Urinary bladder (tissue), 4 donors: Measurements from ENCODE around the gene SGTB. TPM values are rescaled to one million over a fixed set of nuclear protein-coding genes. Genes with fewer than 3 reads are reported as not detected.

Experiments used
- DNase-seq: peaks from one replicate; pipeline ENCODE4 v3.0.0-alpha.2; 2015; ENCODE audit errors: extremely low spot score
- H3K27ac ChIP-seq: one replicate; pipeline ENCODE4 v1.5.1; 2013; ENCODE audit warnings: low read depth, mild to moderate bottlenecking, moderate library complexity
- H3K36me3 ChIP-seq: one replicate; pipeline ENCODE4 v1.6.1; 2013; ENCODE audit warnings: mild to moderate bottlenecking, moderate library complexity; ENCODE audit not compliant: insufficient read depth
- H3K4me1 ChIP-seq: one replicate; pipeline ENCODE4 v1.6.1; 2013; ENCODE audit warnings: mild to moderate bottlenecking, moderate library complexity; ENCODE audit not compliant: insufficient read depth
- H3K4me3 ChIP-seq: one replicate; pipeline ENCODE4 v1.5.1; 2013; ENCODE audit warnings: low read depth, low read length
- WGBS: extraction: QIAGEN DNeasy Blood & Tissue Kit; methylation state at CpG from one replicate; pipeline ENCODE4 v1.1.7; 2013; 5-methylcytosine and 5-hydroxymethylcytosine counted together
- polyA plus RNA-seq: library from polyadenylated mRNA; stranded (reverse); fragments of 200-250 nt; gene quantifications from one replicate; pipeline ENCODE4 v1.2.3, GENCODE V29; 2013
- total RNA-seq: library from RNA; depleted of rRNA; stranded (reverse); fragments of >200 nt; gene quantifications from one replicate; pipeline ENCODE4 v1.2.3, GENCODE V29; 2014
- donor health status: healthy with polysubstance abuse.
- donor health status: healthy.

The SGTB gene
- total and polyA plus RNA-seq, 2 donors, result 4.0 to 11.5 TPM

- 6% methylated on average over 28 of the region's 28 CpGs for WGBS
- Histone ChIP-seq H3K4me1 (no peaks in the 10 kb centered on the region), H3K27ac (no peak overlapping the region), H3K4me3 (peak overlapping the region; percentile 98), H3K36me3 (no peaks in the 10 kb centered on the region)
- DNase-seq, result peak; percentile 13
Observed at GRCh38 chr5:65722575-65723403, 880 bp upstream of the SGTB start.

GRCh38 chr5:65721050-65721719 is 724 bp downstream of the SGTB start:
- Histone ChIP-seq H3K4me3 (peak overlapping the region; percentile 98), H3K27ac (no peak overlapping the region), H3K36me3 (peaks cover 2% of the 10 kb centered on the region), H3K4me1 (no peaks in the 10 kb centered on the region)
- DNase-seq, result peak; percentile 21
- 3% methylated on average over 19 of the region's 19 CpGs for WGBS

- no peak for DNase-seq
- Histone ChIP-seq H3K4me3 (no peak overlapping the region), H3K4me1 (no peaks in the 10 kb centered on the region), H3K36me3 (peaks cover 2% of the 10 kb centered on the region), H3K27ac (no peak overlapping the region)
Observed at GRCh38 chr5:65718576-65719310, 3.2 kb downstream of the SGTB start.

- no peak overlapping the region for H3K4me3 ChIP-seq
- no peak for DNase-seq
- WGBS, result 95% methylated on average over 4 of the region's 4 CpGs
- no peaks in the 10 kb centered on the region for H3K36me3 ChIP-seq
- no peak overlapping the region for H3K27ac ChIP-seq
- H3K4me1 ChIP-seq, result no peaks in the 10 kb centered on the region
Observed at GRCh38 chr5:65708145-65708544, 13.8 kb downstream of the SGTB start.

GRCh38 chr5:65707663-65708062 is 14.2 kb downstream of the SGTB start:
- no peak for DNase-seq
- Histone ChIP-seq H3K27ac (no peak overlapping the region), H3K36me3 (no peaks in the 10 kb centered on the region), H3K4me1 (no peaks in the 10 kb centered on the region), H3K4me3 (no peak overlapping the region)
- 93% methylated on average over 4 of the region's 4 CpGs for WGBS

- Histone ChIP-seq H3K36me3 (no peaks in the 10 kb centered on the region), H3K4me1 (no peaks in the 10 kb centered on the region), H3K27ac (no peak overlapping the region), H3K4me3 (no peak overlapping the region)
- no peak for DNase-seq
- 67% methylated on average over 2 of the region's 2 CpGs for WGBS
Observed at GRCh38 chr5:65704621-65705239, 17.2 kb downstream of the SGTB start.

GRCh38 chr5:65702036-65702435 is 19.9 kb downstream of the SGTB start:
- DNase-seq, result no peak
- Histone ChIP-seq H3K4me3 (no peak overlapping the region), H3K36me3 (no peaks in the 10 kb centered on the region), H3K4me1 (no peaks in the 10 kb centered on the region), H3K27ac (no peak overlapping the region)
- over 99% methylated on average over 3 of the region's 3 CpGs for WGBS

- Histone ChIP-seq H3K27ac (no peak overlapping the region), H3K4me1 (no peaks in the 10 kb centered on the region), H3K36me3 (peaks cover 2% of the 10 kb centered on the region), H3K4me3 (no peak overlapping the region)
- DNase-seq, result no peak
- WGBS, result 96% methylated on average over 4 of the region's 4 CpGs
Observed at GRCh38 chr5:65699338-65699737, 22.6 kb downstream of the SGTB start.

GRCh38 chr5:65696892-65697291 is 25.0 kb downstream of the SGTB start:
- H3K27ac ChIP-seq, result no peak overlapping the region
- H3K4me3 ChIP-seq, result no peak overlapping the region
- peaks cover 2% of the 10 kb centered on the region for H3K36me3 ChIP-seq
- no peak for DNase-seq
- H3K4me1 ChIP-seq, result no peaks in the 10 kb centered on the region

- no peaks in the 10 kb centered on the region for H3K4me1 ChIP-seq
- H3K4me3 ChIP-seq, result no peak overlapping the region
- 91% methylated on average over 4 of the region's 4 CpGs for WGBS
- H3K36me3 ChIP-seq, result peaks cover 2% of the 10 kb centered on the region
- no peak for DNase-seq
- no peak overlapping the region for H3K27ac ChIP-seq
Observed at GRCh38 chr5:65695896-65696295, 26.0 kb downstream of the SGTB start.

- DNase-seq, result no peak
Observed at GRCh38 chr5:65695162-65695755, 26.6 kb downstream of the SGTB start.

GRCh38 chr5:65693121-65693520 is 28.8 kb downstream of the SGTB start:
- H3K4me3 ChIP-seq, result no peak overlapping the region
- peaks cover 2% of the 10 kb centered on the region for H3K36me3 ChIP-seq
- H3K4me1 ChIP-seq, result no peaks in the 10 kb centered on the region
- H3K27ac ChIP-seq, result no peak overlapping the region
- DNase-seq, result no peak
- WGBS, result 85% methylated on average over 2 of the region's 2 CpGs

More at GRCh38 chr5:65695162-65695755, 26.6 kb downstream of the SGTB start:
- WGBS, result 87% methylated on average over 4 of the region's 4 CpGs
- H3K36me3 ChIP-seq, result peaks cover 2% of the 10 kb centered on the region
- H3K4me1 ChIP-seq, result no peaks in the 10 kb centered on the region
- H3K27ac ChIP-seq, result no peak overlapping the region
- H3K4me3 ChIP-seq, result no peak overlapping the region

GRCh38 chr5:65682148-65682547 is 39.8 kb downstream of the SGTB start:
- H3K36me3 ChIP-seq, result peaks cover 5% of the 10 kb centered on the region
- no peak overlapping the region for H3K27ac ChIP-seq
- no peak overlapping the region for H3K4me3 ChIP-seq
- 93% methylated on average over 3 of the region's 3 CpGs for WGBS
- no peaks in the 10 kb centered on the region for H3K4me1 ChIP-seq
- DNase-seq, result no peak
